ENCODE results near the gene IFT88.

IFT88 gene

GRCh38 chr13:20566898-20567874, at the start of gene IFT88:
IFT88 (plus strand) TSS chr13:20567157; CDS start chr13:20574386, 7,229 bp downstream.
- peak; percentile 89 for DNase-seq

GRCh38 chr13:20518660-20519100, 48.3 kb upstream of the IFT88 start:
- no peak for DNase-seq

- DNase-seq = no peak
These were observed 47.1 kb upstream of the IFT88 start for GRCh38 chr13:20519875-20520274.

- DNase-seq = no peak
These were observed 45.4 kb upstream of the IFT88 start for GRCh38 chr13:20521364-20522115.

- DNase-seq = peak; percentile 49
These were observed 41.8 kb upstream of the IFT88 start for GRCh38 chr13:20525144-20525600.

GRCh38 chr13:20525601-20526544, 41.1 kb upstream of the IFT88 start, which contains the start of gene CRYL1:
CRYL1 (minus strand) TSS chr13:20525857; CDS start chr13:20525794, 63 bp downstream.
- peak; percentile 82 for DNase-seq

- no peak for DNase-seq
These were observed 40.3 kb upstream of the IFT88 start for GRCh38 chr13:20526664-20527063.

- DNase-seq = no peak
These were observed 38.5 kb upstream of the IFT88 start for GRCh38 chr13:20528452-20528851.

- DNase-seq = no peak
These were observed 32.8 kb upstream of the IFT88 start for GRCh38 chr13:20534038-20534608.

- no peak for DNase-seq
These were observed 30.0 kb upstream of the IFT88 start for GRCh38 chr13:20536992-20537391.

- no peak for DNase-seq
These were observed 22.6 kb upstream of the IFT88 start for GRCh38 chr13:20544201-20544923.

- DNase-seq = no peak
These were observed 20.4 kb upstream of the IFT88 start for GRCh38 chr13:20546556-20546955.

- no peak for DNase-seq
These were observed 19.5 kb upstream of the IFT88 start for GRCh38 chr13:20547479-20547908.

GRCh38 chr13:20550799-20551198, 16.2 kb upstream of the IFT88 start:
- DNase-seq = no peak

GRCh38 chr13:20553311-20553710, 13.6 kb upstream of the IFT88 start:
- DNase-seq = no peak

GRCh38 chr13:20558982-20559381, 8.0 kb upstream of the IFT88 start:
- no peak for DNase-seq

- DNase-seq = no peak
These were observed 7.1 kb upstream of the IFT88 start for GRCh38 chr13:20559659-20560356.

- DNase-seq = no peak
These were observed 5.2 kb upstream of the IFT88 start for GRCh38 chr13:20561741-20562140.

- DNase-seq = no peak
These were observed 1.7 kb upstream of the IFT88 start for GRCh38 chr13:20565115-20565736.

- DNase-seq = no peak
These were observed 474 bp upstream of the IFT88 start for GRCh38 chr13:20566468-20566897.
